GM18861 (cell line): Measurements from ENCODE around the gene VKORC1.

Experiments used
- ATAC-seq: cut with Tn5 transposase; IDR thresholded peaks from one replicate; pipeline ENCODE4 v1.9.1; 2021; ENCODE audit not compliant: unreplicated experiment

The VKORC1 gene

DNA sequence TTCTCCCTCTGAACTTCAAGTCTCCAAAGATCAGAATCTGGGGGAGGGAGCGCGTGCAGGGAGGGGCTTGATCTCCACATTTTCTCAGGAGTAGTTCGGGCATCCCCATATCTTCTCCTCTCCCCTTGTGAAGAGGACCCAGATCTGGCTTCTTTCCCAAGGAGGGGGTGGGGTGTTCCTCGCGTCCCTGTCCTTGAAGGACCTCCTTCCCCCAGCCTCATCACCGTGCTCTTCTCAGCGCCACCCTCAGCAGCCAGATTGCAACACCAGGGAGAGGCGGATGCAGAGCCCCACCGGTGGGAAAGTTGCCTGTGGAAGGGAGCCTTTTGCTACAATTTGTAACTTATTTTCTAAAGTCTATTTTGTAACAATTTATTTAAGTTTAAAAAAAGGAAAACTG is 11.5 kb downstream of the VKORC1 start:
- no peak for ATAC-seq

- ATAC-seq, result no peak
Measured at GRCh38 chr16:31082368-31083045, 12.1 kb downstream of the VKORC1 start.

GRCh38 chr16:31081428-31082351 is 12.9 kb downstream of the VKORC1 start:
- ATAC-seq, result no peak

- ATAC-seq, result no peak
Measured at GRCh38 chr16:31080756-31081419, 13.7 kb downstream of the VKORC1 start.

DNA sequence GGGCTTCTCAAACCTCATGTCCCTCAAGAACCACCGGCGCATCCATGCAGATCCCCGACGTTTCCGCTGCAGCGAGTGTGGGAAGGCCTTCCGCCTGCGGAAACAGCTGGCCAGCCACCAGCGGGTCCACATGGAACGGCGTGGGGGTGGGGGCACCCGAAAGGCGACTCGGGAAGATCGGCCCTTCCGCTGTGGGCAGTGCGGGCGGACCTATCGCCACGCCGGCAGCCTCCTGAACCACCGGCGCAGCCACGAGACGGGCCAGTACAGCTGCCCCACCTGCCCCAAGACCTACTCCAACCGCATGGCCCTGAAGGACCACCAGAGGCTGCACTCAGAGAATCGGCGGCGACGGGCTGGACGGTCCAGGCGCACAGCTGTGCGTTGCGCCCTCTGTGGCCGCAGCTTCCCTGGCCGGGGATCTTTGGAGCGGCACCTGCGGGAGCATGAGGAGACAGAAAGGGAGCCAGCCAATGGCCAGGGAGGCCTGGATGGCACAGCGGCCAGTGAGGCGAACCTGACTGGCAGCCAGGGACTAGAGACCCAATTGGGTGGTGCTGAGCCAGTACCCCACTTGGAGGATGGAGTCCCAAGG is 14.5 kb downstream of the VKORC1 start:
- ATAC-seq, result no peak

DNA sequence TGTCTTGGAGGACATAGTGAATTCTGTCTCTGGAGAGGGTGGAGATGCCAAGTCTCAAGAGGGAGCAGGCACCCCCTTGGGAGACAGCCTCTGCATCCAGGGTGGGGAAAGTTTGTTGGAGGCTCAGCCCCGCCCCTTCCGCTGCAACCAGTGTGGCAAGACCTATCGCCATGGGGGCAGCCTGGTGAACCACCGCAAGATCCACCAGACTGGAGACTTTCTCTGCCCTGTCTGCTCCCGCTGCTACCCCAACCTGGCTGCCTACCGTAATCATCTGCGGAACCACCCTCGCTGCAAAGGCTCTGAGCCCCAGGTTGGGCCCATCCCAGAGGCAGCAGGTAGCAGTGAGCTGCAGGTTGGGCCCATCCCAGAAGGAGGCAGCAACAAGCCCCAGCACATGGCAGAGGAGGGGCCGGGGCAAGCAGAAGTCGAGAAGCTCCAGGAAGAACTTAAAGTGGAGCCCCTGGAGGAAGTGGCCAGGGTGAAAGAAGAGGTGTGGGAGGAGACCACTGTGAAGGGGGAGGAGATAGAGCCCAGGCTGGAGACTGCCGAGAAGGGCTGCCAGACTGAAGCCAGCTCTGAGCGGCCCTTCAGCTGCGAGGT is 15.2 kb downstream of the VKORC1 start:
- ATAC-seq, result no peak

GRCh38 chr16:31078597-31079341 is 15.8 kb downstream of the VKORC1 start:
- ATAC-seq, result no peak

GRCh38 chr16:31077592-31078396 is 16.8 kb downstream of the VKORC1 start:
- no peak for ATAC-seq

DNA sequence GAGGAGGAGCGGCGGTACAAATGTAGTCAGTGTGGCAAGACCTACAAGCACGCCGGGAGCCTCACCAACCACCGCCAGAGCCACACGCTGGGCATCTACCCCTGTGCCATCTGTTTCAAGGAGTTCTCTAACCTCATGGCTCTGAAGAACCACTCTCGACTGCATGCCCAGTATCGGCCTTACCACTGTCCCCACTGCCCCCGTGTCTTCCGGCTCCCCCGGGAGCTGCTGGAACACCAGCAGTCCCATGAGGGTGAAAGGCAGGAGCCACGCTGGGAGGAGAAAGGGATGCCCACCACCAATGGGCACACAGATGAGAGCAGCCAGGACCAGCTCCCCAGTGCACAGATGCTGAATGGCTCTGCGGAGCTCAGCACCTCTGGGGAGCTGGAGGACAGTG is 17.6 kb downstream of the VKORC1 start:
- no peak for ATAC-seq

GRCh38 chr16:31076319-31076718 is 18.3 kb downstream of the VKORC1 start:
- ATAC-seq, result no peak

DNA sequence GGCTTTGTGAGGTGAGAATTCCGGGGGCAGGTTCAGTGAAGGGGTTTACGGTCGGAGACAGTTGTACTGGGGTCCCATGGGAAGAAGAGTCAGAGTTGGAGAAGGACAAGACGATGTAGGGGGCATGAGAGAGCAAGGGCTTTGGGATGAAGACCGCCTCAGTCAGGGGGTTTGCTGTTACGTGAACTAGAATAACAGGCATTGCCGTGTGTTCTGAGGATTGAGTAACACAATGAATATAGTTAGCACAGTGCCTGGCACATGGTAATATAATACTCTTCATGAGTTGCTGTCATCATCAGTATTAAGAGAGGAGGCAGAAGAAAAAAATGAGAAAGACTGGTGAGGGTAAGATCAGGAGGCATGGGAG is 19.8 kb downstream of the VKORC1 start:
- ATAC-seq, result no peak

DNA sequence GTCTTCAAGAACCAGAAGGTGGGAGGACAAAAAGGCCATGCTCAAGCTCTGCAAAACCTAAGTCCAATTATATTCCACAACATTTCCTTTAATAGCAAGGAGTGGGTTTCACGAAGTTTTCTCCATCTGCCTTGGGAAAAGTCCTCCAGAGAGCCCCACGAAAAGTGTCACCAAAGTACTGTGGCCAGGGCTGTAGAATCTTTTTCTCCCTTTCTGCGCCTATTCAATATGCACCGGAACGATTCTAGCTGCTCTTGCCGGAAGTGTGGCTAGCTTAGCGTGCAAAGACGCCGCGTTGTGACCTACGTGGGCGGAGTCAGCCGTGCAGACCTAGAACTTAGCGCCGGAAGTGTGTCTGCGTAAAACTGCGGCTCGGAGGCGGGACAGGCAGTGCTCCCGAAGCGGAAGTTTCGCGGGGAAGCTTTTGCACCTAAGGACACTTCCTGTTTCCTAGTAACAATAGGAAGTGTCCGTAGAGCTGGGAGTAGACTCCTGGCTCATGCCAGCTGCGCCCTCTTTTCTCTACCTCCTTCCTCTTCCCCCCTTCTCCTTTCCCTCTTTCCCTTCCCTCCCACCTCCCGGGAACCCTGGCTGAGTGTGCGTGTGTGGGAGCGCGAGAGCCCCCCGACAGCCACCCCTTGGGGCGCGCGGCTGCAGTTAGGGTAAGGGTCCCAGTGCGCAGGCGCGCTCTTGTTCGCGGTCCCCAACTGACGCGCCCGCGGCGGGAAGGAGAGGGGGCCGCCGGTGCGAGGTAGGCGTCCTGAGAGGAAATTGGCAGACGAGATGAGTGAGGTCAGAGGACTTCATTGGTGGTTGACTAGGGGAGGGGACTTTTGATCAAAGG is 20.4 kb downstream of the VKORC1 start, which contains the start of the genes ZNF646 and ZNF668:
ZNF646 (plus strand) TSS at position 453 of the 844 bp plus-strand sequence. CDS start 1,903 bp downstream, outside the sequence.
ZNF668 (minus strand) TSS at position 271 of the 844 bp plus-strand sequence. CDS start 9,781 bp downstream, outside the sequence.
- peak; percentile 53 for ATAC-seq

- peak; percentile 46 for ATAC-seq
Measured at GRCh38 chr16:31073142-31073969, 21.2 kb downstream of the VKORC1 start.

- no peak for ATAC-seq
Measured at GRCh38 chr16:31072540-31073141, 22.0 kb downstream of the VKORC1 start.

- no peak for ATAC-seq
Measured at GRCh38 chr16:31071861-31072260, 22.7 kb downstream of the VKORC1 start.

GRCh38 chr16:31067342-31067741 is 27.3 kb downstream of the VKORC1 start:
- no peak for ATAC-seq

GRCh38 chr16:31064882-31065461 is 29.6 kb downstream of the VKORC1 start:
- no peak for ATAC-seq
